DMS79 treated with DMSO at 0.1 percent for 48 hours (cell line): ENCODE data around the gene TIGD7.

Source experiments
- DNase-seq: peaks from one replicate; lab custom pipeline; 2025; lab: John Stamatoyannopoulos, UW

TIGD7 gene, protein sequence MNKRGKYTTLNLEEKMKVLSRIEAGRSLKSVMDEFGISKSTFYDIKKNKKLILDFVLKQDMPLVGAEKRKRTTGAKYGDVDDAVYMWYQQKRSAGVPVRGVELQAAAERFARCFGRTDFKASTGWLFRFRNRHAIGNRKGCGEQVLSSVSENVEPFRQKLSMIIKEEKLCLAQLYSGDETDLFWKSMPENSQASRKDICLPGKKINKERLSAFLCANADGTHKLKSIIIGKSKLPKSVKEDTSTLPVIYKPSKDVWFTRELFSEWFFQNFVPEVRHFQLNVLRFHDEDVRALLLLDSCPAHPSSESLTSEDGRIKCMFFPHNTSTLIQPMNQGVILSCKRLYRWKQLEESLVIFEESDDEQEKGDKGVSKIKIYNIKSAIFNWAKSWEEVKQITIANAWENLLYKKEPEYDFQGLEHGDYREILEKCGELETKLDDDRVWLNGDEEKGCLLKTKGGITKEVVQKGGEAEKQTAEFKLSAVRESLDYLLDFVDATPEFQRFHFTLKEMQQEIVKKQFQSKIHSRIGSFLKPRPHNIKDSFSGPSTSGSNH

GRCh38 chr16:3305109-3306068, at the start of gene TIGD7, which contains the start of gene ZNF75A:
TIGD7 (minus strand) TSS chr16:3305430; CDS start chr16:3300614, 4,816 bp downstream.
ZNF75A (plus strand) TSS chr16:3305497; CDS start chr16:3308429, 2,932 bp downstream.
- DNase-seq = peak; percentile 84

- no peak for DNase-seq
Measured at GRCh38 chr16:3349175-3349574, 43.9 kb upstream of the TIGD7 start.

DNA sequence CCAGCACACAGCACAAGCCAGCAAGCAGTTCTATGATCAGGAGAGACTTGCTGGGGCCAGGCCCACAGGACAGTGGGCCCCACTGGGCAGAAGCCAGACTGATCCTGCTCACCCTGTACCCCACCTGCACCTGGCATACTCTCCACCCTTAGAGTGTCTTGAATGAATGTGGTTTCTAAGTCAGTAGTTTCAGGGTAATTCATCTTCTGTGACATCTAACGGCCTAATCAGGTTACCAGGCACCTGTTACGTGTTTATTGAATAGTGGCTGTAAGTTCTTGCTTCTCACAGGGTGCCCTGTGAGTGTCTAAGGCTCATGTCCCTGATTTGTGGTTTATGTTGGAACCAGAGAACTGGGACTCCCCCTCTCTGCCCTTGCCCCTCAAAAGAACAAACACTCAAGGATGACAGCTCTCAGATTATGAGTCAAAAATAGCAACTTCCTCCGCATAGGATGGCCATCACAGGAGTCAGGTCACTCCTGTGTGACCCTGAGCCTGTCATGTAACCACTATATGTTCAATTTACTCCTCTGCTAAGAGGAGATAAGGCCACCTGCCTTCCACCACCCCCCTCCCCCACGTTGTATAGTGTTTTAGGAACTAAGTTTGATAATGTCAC, 43.4 kb upstream of the TIGD7 start:
- DNase-seq = no peak

DNA sequence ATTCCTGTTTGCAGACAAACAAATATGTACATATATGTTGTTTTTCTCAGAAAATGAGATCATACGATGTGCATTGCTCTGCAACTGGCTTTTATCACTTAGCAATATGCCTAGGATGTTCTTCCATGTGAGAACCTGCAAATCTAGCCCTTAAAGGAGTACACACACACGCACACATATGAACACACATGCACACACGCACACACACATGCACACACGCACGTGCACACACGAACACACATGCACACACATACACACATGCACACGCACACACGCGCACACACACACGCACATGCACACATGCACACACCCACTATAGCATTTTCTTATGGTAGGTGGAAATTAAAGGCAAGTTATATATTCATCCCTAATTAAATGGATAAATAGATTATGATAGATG, 42.4 kb upstream of the TIGD7 start:
- no peak for DNase-seq

DNA sequence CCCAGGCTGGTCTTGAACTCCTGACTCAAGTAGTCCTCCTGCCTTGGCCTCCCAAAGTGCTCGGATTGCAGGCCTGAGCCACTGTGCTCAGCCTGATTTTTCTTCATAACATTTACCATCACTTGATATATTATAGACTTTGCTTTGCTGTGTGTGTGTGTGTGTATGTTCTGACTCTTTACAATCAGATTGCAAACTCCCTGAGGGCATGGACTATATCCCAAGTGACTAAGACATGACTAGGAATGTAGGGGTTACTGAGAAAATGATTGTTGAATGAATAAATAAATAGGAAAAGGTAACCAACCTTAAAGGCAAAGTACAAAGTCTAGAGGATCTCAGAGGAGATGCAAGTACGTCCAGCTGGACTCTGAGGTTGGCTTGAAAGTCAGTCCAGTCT, 40.8 kb upstream of the TIGD7 start:
- DNase-seq = no peak

DNA sequence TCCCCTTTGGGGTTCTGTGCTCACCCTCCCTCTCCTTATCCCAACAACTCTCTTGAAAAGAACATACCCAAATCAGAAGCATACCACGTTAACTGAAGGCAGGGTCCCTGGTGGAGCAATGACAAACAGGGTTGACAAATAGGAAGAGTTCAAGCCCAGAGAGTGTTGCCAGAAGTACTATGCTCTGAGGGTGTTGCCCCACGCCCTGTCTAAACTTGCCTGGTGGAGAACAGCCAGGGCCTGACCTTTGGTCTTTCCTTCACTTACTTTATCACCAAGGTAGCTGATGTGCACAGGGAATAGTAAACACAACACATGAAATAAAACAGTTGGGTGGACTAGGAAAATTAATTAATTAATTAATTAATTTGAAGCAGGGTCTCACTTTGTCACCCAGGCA, 23.4 kb upstream of the TIGD7 start:
- DNase-seq = no peak

GRCh38 chr16:3328104-3328503, 22.9 kb upstream of the TIGD7 start:
- no peak for DNase-seq

- DNase-seq = no peak
Measured at GRCh38 chr16:3327514-3327913, 22.3 kb upstream of the TIGD7 start.

DNA sequence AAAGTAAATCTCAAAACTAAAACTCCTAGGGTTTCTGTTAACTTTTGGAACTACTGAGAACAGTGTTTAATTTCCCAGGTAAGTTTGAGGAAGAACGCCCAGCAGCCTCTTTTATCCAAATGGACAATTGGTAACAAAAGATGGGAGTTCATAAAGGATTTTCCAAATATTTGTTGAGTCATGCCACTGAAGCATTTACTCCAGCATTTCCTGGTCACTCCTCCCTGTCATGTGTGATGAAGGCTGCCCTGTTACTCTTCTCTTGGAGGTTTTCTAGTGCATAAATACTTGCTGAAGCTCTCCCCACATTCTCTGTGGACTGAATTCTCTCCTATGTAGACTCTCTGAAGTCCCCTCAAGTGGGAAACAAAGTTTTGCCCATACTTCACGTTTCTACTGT, 16.6 kb upstream of the TIGD7 start:
- DNase-seq = no peak

DNA sequence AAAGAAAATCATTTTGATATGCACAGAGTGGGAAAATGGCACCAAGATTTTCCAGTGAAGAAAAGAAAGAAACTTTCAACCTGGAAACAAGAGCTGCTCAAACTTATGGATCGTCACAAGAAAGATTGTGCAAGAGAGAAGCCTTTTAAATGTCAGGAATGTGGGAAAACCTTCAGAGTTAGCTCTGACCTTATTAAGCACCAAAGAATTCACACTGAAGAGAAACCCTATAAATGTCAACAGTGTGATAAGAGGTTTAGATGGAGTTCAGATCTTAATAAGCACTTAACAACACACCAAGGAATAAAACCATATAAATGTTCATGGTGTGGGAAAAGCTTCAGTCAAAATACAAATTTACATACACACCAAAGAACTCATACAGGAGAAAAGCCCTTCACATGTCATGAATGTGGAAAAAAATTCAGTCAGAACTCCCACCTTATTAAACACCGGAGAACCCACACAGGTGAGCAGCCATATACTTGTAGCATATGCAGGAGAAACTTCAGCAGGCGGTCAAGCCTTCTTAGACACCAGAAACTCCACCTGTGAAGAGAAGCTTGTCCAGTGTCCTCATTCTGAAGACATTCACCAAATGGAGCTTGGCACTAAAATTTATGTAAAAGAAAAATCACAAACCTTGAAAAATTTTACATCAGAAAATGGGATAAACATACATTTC, 12.2 kb upstream of the TIGD7 start:
- DNase-seq = peak; percentile 3

GRCh38 chr16:3311496-3311895, 6.3 kb upstream of the TIGD7 start:
- DNase-seq = no peak

DNA sequence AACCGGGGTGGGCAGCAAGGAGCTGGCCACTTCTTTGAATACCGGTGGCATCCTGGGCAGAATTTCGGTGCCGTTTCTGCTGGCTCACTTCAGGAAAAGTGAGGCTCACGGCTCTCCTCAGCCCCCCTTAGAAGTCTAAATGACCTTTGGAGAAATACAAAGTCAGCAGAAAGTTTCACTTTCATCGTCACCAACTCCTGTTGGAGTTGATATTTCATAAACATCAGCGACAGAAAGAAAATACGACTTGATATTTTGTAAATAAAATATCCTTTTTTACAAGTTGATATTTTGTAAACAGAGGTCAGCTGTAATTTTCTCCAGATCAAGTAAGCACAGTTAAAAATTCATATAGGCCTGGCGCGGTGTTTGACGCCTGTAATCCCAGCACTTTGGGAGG, 848 bp upstream of the TIGD7 start:
- no peak for DNase-seq

- DNase-seq = no peak
Measured at GRCh38 chr16:3304370-3304769, 860 bp downstream of the TIGD7 start.

GRCh38 chr16:3295783-3296182, 9.4 kb downstream of the TIGD7 start:
- DNase-seq = no peak

- DNase-seq = no peak
Measured at GRCh38 chr16:3295209-3295608, 10.0 kb downstream of the TIGD7 start.

DNA sequence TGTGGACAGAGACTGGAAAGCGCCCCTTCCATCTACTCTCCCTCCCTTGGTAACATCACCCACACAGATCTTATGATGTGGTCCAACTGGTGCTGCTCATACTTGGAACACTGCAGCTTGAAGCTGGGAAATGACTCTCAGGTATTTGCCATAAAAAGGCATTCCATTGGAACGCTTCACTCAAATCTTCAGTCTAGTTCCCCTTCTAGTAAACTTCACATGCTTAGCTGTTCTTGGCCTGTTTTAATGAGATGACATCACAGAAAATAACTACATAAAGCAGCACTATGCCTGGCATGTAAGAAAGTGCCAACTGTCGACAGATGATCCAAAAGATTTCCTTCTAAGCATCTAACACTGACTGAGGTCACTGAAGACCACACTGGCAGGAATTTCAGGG, 12.6 kb downstream of the TIGD7 start:
- DNase-seq = no peak

GRCh38 chr16:3289998-3290673, 15.1 kb downstream of the TIGD7 start:
- DNase-seq = no peak

- no peak for DNase-seq
Measured at GRCh38 chr16:3285131-3285530, 20.1 kb downstream of the TIGD7 start.

GRCh38 chr16:3283543-3284447, 21.4 kb downstream of the TIGD7 start:
- no peak for DNase-seq
